GM12875 (cell line): ENCODE data around the gene MAPT.

Source experiments
- H3K4me3 ChIP-seq: one replicate; pipeline ENCODE4 v1.5.1; 2011; ENCODE audit warnings: low read depth, low read length, control low read depth
- CTCF ChIP-seq: IDR thresholded peaks from 2 replicates; pipeline ENCODE4 v1.5.1; 2011; ENCODE audit warnings: low read depth, mild to moderate bottlenecking, control low read depth, inconsistent platforms, low read length, moderate library complexity, borderline replicate concordance; ENCODE audit not compliant: insufficient read depth

MAPT gene

GRCh38 chr17:46063241-46063640 lies 168.9 kb downstream of the MAPT start:
- no peak for TF ChIP-seq CTCF
- no peak overlapping the region for H3K4me3 ChIP-seq

DNA sequence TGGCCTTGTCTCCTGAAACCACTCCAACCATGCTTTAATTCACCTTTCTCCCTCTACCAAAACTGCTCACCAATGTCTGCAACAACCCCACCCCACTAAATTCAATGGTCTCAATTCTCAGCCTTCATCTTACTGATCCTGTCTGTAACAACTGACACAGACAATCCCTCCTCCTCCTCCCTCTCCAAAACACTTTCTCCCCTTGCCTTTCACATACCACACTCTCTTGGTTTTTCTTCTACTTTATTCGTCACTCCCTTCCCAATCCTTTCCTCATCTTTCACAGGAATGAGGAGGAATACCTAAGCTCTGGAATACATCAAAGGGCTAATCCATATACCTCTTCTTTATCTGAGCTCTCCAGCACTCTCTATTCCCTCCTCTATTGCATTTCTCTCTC lies 170.1 kb downstream of the MAPT start:
- no peak overlapping the region for H3K4me3 ChIP-seq
- no peak for TF ChIP-seq CTCF

- no peak overlapping the region for H3K4me3 ChIP-seq
- no peak for TF ChIP-seq CTCF
Observed at GRCh38 chr17:46071796-46072195, 177.4 kb downstream of the MAPT start.

DNA sequence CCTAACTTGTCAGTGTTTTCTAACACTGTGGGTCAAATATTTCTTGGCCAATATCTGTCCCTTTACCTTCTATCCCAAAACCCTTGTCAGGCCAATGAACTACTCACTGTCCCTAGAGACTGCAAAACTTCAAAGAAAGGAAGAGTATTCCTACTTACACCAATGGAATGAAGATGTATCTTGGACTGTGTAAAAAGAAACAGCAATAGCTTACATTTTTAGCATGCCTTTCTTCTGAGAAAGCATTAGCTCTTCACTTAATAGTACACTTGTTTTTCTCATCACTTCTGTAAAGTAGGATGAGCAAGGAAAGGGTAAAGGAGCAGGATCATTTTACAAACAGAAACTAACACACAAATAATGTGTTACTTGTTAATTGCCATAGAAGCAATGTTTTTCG lies 178.6 kb downstream of the MAPT start:
- H3K4me3 ChIP-seq = no peak overlapping the region
- no peak for TF ChIP-seq CTCF

DNA sequence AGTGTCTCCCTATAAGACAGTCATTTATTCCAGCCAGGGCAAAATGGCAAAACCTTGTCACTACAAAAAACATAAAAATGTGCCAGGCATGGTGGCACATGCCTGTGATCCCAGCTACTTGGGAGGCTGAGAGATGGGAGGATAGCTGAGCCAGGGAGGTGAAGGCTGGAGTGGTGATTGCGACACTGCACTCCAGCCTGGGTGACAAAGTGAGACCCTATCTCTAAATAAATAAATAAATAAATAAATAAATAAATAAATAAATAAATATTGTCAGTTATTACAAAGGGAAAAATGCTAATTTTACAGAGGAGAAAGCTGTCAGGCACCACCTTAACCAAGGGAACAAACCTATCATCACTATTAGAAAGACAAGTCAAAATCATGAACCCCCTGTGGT lies 180.2 kb downstream of the MAPT start:
- no peak overlapping the region for H3K4me3 ChIP-seq
- TF ChIP-seq CTCF = no peak
